HepG2 (cell line): ENCODE results near the gene RPL3. TPM values are rescaled to one million over a fixed set of nuclear protein-coding genes. Genes with fewer than 3 reads are reported as not detected.

ENCODE experiments used
- ISL2 ChIP-seq: sonication (generic); formaldehyde crosslinking; IDR thresholded peaks from 2 replicates; pipeline ENCODE4 v1.5.0; 2020; ENCODE audit warnings: missing genetic modification reagents
- MED1 ChIP-seq: sonication (generic); formaldehyde crosslinking; IDR thresholded peaks from 2 replicates; pipeline ENCODE4 v1.4.0; 2020; ENCODE audit warnings: missing genetic modification reagents
- NR2F6 ChIP-seq, 2 experiments: IDR thresholded peaks; 2 replicates each; pipeline ENCODE4 v1.6.1; 2016; ENCODE audit warnings: antibody characterized with exemption in 1 of 2, mild to moderate bottlenecking in 1 of 2
- SETDB1 ChIP-seq: sonication (generic); formaldehyde crosslinking; IDR thresholded peaks from 2 replicates; pipeline ENCODE4 v1.5.1; 2020; ENCODE audit warnings: missing genetic modification reagents, mild to moderate bottlenecking, borderline replicate concordance
- THAP11 ChIP-seq: IDR thresholded peaks from 2 replicates; pipeline ENCODE4 v1.6.1; 2016; ENCODE audit warnings: missing biosample characterization, missing genetic modification reagents
- ZFY ChIP-seq: sonication (generic); formaldehyde crosslinking; IDR thresholded peaks from 2 replicates; pipeline ENCODE4 v1.4.0; 2020; ENCODE audit warnings: missing genetic modification reagents
- ZMYM2 ChIP-seq: sonication (generic); formaldehyde crosslinking; IDR thresholded peaks from 2 replicates; pipeline ENCODE4 v1.8.0; 2022; ENCODE audit warnings: mild to moderate bottlenecking, missing genetic modification reagents
- ZNF101 ChIP-seq: sonication (generic); formaldehyde crosslinking; IDR thresholded peaks from 2 replicates; pipeline ENCODE4 v1.4.0; 2020; ENCODE audit warnings: mild to moderate bottlenecking, low read depth, missing genetic modification reagents, borderline replicate concordance
- ZNF263 ChIP-seq: sonication (generic); formaldehyde crosslinking; IDR thresholded peaks from 2 replicates; pipeline ENCODE4 v1.4.0; 2020; ENCODE audit warnings: missing genetic modification reagents
- ZNF274 ChIP-seq: sonication (generic); formaldehyde crosslinking; IDR thresholded peaks from 2 replicates; pipeline ENCODE4 v1.5.1; 2020; ENCODE audit warnings: mild to moderate bottlenecking, missing genetic modification reagents
- ZNF431 ChIP-seq: sonication (generic); formaldehyde crosslinking; IDR thresholded peaks from 2 replicates; pipeline ENCODE4 v1.9.0; 2022; ENCODE audit warnings: missing genetic modification reagents, low read depth, mild to moderate bottlenecking, borderline replicate concordance
- ZNF607 ChIP-seq: sonication (generic); formaldehyde crosslinking; IDR thresholded peaks from 2 replicates; pipeline ENCODE4 v1.5.1; 2020; ENCODE audit warnings: missing genetic modification reagents, mild to moderate bottlenecking, borderline replicate concordance
- polyA plus RNA-seq, 8 experiments: library from polyadenylated mRNA; depleted of rRNA in 3 of 8; stranded (reverse) in 7 of 8; unstranded in 1 of 8; fragments of >200 nt; fragmentation: Illumina TruSeq in 4 of 8; extraction: Trizol in 4 of 8; gene quantifications; 2 replicates each; pipeline versions ENCODE4 v1.2.1 to v1.2.3, GENCODE V29; 2011 to 2016; ENCODE audit warnings: low read depth in 4 of 8, missing spikeins in 1 of 8, mixed read lengths in 1 of 8; ENCODE audit not compliant: insufficient read depth in 1 of 8
- total RNA-seq, 5 experiments: library from RNA; depleted of rRNA; stranded (reverse); fragments of >200 nt; fragmentation: Illumina TruSeq; extraction: Trizol; gene quantifications; 2 replicates each; pipeline ENCODE4 v1.2.3, GENCODE V29; 2016; ENCODE audit warnings: low read depth in 1 of 5
- TF ChIP-seq, protein P1 (sequence below): sonication (generic); formaldehyde crosslinking; IDR thresholded peaks from 2 replicates; pipeline ENCODE4 v1.4.0; 2020; ENCODE audit warnings: missing genetic modification reagents
- TF ChIP-seq, protein P2 (sequence below): sonication (generic); formaldehyde crosslinking; IDR thresholded peaks from 2 replicates; pipeline ENCODE4 v1.4.0; 2020; ENCODE audit warnings: missing genetic modification reagents
- TF ChIP-seq, protein P3 (sequence below): sonication (generic); formaldehyde crosslinking; IDR thresholded peaks from 2 replicates; pipeline ENCODE4 v1.8.1; 2023; ENCODE audit warnings: mild to moderate bottlenecking, inconsistent platforms, moderate library complexity, missing genetic modification reagents, borderline replicate concordance
- TF ChIP-seq, protein P4 (sequence below): sonication (generic); formaldehyde crosslinking; IDR thresholded peaks from 2 replicates; pipeline ENCODE4 v1.5.0; 2020; ENCODE audit warnings: mild to moderate bottlenecking, missing genetic modification reagents, borderline replicate concordance
- TF ChIP-seq, protein P5 (sequence below): sonication (generic); formaldehyde crosslinking; IDR thresholded peaks from 2 replicates; pipeline ENCODE4 v1.5.1; 2020; ENCODE audit warnings: mild to moderate bottlenecking, missing genetic modification reagents, borderline replicate concordance

The RPL3 gene
- total and polyA plus RNA-seq, 2 of the 13 experiments (the other 11 are each of a cell fraction or from before 2014, with no cell fraction given): 1,051 to 3,279 TPM

DNA sequence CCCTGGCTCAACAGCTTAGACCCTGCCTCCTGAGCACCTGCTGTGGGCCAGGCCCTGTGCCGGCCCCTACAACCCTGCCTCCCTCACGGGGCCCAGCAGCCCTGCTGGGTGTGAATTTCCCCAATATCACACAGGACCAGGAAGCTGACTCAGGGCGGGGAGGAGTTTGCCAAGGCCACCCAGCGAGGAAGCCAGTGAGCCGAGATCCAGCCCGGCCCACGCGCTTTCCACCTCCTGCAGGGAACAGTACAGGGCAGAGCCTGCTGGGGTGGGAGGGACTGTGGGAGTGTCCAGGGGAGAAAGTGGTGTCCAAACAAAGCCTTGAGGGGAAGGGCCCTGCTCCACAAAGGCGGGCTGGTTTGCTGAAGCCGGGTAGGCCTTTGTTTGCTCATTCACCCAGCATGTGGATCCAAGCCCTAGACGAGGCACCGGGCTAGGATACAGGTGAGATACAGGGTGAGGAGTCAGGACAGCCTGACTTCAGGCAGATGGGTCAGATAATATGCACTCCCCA, 26.8 kb downstream of the RPL3 start (continued):
- TF ChIP-seq, protein P1, sequence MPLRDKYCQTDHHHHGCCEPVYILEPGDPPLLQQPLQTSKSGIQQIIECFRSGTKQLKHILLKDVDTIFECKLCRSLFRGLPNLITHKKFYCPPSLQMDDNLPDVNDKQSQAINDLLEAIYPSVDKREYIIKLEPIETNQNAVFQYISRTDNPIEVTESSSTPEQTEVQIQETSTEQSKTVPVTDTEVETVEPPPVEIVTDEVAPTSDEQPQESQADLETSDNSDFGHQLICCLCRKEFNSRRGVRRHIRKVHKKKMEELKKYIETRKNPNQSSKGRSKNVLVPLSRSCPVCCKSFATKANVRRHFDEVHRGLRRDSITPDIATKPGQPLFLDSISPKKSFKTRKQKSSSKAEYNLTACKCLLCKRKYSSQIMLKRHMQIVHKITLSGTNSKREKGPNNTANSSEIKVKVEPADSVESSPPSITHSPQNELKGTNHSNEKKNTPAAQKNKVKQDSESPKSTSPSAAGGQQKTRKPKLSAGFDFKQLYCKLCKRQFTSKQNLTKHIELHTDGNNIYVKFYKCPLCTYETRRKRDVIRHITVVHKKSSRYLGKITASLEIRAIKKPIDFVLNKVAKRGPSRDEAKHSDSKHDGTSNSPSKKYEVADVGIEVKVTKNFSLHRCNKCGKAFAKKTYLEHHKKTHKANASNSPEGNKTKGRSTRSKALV (CRISPR knock-in tag): peak; percentile 67
- TF ChIP-seq ZNF101 (CRISPR knock-in tag) (0 out of 2 replicates have a peak, but pooled peaks have one; percentile 78), ZNF607 (CRISPR knock-in tag) (peak; percentile 90), THAP11 (CRISPR knock-in tag) (peak; percentile 35), ZNF263 (peak; percentile 48; the same call in 1 of the 2 replicates), MED1 (CRISPR knock-in tag) (peak; percentile 72; the same call in 1 of the 2 replicates), ZMYM2 (CRISPR knock-in tag) (peak; percentile 77; the same call in 1 of the 2 replicates), ZNF431 (CRISPR knock-in tag) (0 out of 2 replicates have a peak, but pooled peaks have one; percentile 64), ZNF274 (CRISPR knock-in tag) (no peak; the same call in 1 of the 2 replicates), NR2F6 (IDR thresholded peaks at IDR 0.05) (no peak), NR2F6 (CRISPR knock-in tag; IDR thresholded peaks at IDR 0.05) (peak; percentile 63; the same call in 1 of the 2 replicates), SETDB1 (CRISPR knock-in tag) (no peak), ZFY (CRISPR knock-in tag) (peak; percentile 92), ISL2 (0 out of 2 replicates have a peak, but pooled peaks have one; percentile 30)
- TF ChIP-seq, protein P2, sequence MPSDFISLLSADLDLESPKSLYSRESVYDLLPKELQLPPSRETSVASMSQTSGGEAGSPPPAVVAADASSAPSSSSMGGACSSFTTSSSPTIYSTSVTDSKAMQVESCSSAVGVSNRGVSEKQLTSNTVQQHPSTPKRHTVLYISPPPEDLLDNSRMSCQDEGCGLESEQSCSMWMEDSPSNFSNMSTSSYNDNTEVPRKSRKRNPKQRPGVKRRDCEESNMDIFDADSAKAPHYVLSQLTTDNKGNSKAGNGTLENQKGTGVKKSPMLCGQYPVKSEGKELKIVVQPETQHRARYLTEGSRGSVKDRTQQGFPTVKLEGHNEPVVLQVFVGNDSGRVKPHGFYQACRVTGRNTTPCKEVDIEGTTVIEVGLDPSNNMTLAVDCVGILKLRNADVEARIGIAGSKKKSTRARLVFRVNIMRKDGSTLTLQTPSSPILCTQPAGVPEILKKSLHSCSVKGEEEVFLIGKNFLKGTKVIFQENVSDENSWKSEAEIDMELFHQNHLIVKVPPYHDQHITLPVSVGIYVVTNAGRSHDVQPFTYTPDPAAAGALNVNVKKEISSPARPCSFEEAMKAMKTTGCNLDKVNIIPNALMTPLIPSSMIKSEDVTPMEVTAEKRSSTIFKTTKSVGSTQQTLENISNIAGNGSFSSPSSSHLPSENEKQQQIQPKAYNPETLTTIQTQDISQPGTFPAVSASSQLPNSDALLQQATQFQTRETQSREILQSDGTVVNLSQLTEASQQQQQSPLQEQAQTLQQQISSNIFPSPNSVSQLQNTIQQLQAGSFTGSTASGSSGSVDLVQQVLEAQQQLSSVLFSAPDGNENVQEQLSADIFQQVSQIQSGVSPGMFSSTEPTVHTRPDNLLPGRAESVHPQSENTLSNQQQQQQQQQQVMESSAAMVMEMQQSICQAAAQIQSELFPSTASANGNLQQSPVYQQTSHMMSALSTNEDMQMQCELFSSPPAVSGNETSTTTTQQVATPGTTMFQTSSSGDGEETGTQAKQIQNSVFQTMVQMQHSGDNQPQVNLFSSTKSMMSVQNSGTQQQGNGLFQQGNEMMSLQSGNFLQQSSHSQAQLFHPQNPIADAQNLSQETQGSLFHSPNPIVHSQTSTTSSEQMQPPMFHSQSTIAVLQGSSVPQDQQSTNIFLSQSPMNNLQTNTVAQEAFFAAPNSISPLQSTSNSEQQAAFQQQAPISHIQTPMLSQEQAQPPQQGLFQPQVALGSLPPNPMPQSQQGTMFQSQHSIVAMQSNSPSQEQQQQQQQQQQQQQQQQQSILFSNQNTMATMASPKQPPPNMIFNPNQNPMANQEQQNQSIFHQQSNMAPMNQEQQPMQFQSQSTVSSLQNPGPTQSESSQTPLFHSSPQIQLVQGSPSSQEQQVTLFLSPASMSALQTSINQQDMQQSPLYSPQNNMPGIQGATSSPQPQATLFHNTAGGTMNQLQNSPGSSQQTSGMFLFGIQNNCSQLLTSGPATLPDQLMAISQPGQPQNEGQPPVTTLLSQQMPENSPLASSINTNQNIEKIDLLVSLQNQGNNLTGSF (CRISPR knock-in tag): peak; percentile 76; the same call in 1 of the 2 replicates
- TF ChIP-seq, protein P3, sequence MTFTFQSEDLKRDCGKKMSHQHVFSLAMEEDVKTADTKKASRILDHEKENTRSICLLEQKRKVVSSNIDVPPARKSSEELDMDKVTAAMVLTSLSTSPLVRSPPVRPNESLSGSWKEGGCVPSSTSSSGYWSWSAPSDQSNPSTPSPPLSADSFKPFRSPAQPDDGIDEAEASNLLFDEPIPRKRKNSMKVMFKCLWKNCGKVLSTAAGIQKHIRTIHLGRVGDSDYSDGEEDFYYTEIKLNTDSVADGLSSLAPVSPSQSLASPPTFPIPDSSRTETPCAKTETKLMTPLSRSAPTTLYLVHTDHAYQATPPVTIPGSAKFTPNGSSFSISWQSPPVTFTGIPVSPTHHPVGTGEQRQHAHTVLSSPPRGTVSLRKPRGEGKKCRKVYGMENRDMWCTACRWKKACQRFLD (CRISPR knock-in tag): no peak
- TF ChIP-seq, protein P4, sequence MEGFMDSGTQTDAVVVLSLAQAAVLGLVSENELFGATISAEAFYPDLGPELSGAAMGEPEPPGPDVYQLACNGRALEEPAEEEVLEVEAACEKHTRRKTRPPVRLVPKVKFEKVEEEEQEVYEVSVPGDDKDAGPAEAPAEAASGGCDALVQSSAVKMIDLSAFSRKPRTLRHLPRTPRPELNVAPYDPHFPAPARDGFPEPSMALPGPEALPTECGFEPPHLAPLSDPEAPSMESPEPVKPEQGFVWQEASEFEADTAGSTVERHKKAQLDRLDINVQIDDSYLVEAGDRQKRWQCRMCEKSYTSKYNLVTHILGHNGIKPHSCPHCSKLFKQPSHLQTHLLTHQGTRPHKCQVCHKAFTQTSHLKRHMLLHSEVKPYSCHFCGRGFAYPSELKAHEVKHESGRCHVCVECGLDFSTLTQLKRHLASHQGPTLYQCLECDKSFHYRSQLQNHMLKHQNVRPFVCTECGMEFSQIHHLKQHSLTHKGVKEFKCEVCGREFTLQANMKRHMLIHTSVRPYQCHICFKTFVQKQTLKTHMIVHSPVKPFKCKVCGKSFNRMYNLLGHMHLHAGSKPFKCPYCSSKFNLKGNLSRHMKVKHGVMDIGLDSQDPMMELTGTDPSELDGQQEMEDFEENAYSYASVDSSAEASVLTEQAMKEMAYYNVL (CRISPR knock-in tag): peak; percentile 23; the same call in 1 of the 2 replicates
- TF ChIP-seq, protein P5, sequence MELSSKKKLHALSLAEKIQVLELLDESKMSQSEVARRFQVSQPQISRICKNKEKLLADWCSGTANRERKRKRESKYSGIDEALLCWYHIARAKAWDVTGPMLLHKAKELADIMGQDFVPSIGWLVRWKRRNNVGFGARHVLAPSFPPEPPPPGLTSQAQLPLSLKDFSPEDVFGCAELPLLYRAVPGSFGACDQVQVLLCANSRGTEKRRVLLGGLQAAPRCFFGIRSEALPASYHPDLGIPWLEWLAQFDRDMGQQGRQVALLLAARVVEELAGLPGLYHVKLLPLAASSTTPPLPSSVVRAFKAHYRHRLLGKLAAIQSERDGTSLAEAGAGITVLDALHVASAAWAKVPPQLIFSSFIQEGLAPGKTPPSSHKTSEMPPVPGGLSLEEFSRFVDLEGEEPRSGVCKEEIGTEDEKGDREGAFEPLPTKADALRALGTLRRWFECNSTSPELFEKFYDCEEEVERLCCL (CRISPR knock-in tag): no peak
